Brain microvascular endothelial cell (primary cell): ENCODE results near the gene ORAI2.
A peak's percentile ranks its signal among the peaks of the same experiment; 100 is the strongest.

Experiments
- DNase-seq: peaks from one replicate; pipeline ENCODE4 v3.0.0-alpha.2; 2020
- H3K27ac ChIP-seq: fragments of 250-450 bp; sonication (Bioruptor Pico); 2 replicates; pipeline ENCODE4 v1.5.1; 2020; ENCODE audit warnings: mild to moderate bottlenecking, moderate library complexity
- H3K27me3 ChIP-seq: fragments of 250-450 bp; sonication (Bioruptor Pico); replicated peaks from 2 replicates; pipeline ENCODE4 v1.5.1; 2020; ENCODE audit warnings: mild to moderate bottlenecking
- H3K36me3 ChIP-seq: fragments of 250-450 bp; sonication (Bioruptor Pico); replicated peaks from 2 replicates; pipeline ENCODE4 v1.5.1; 2020; ENCODE audit warnings: mild to moderate bottlenecking
- H3K4me3 ChIP-seq: 2 replicates; pipeline ENCODE4 v1.5.1; 2011; ENCODE audit warnings: low read depth, mild to moderate bottlenecking, control low read depth, low read length, moderate library complexity
- CTCF ChIP-seq: IDR thresholded peaks from 2 replicates; pipeline ENCODE4 v1.5.1; 2011; ENCODE audit warnings: low read depth, mild to moderate bottlenecking, moderate library complexity, low read length, control low read depth, inconsistent platforms; ENCODE audit errors: missing control alignments
- in situ Hi-C: cut with HindIII; loops from 2 replicates; pipeline ENCODE4 v1.10.0; 2017; ENCODE audit warnings: low sequenced_read_pairs, low pct_ligation_motif_present

The ORAI2 gene

GRCh38 chr7:102432442-102433218 lies 745 bp upstream of the ORAI2 start:
- Histone ChIP-seq H3K27ac (peak overlapping the region; percentile 48), H3K4me3 (peak overlapping the region; percentile 64), H3K36me3 (no peaks in the 10 kb centered on the region), H3K27me3 (no peaks in the 10 kb centered on the region)
- DNase-seq = no peak
- TF ChIP-seq CTCF = no peak
- in situ Hi-C loops = no loop called here

GRCh38 chr7:102434039-102434486 lies 688 bp downstream of the ORAI2 start:
- no peak for DNase-seq
- H3K36me3 ChIP-seq = peaks cover 5% of the 10 kb centered on the region
- TF ChIP-seq CTCF = no peak
- peak overlapping the region; percentile 71 for H3K4me3 ChIP-seq
- no peak overlapping the region for H3K27ac ChIP-seq
- no peaks in the 10 kb centered on the region for H3K27me3 ChIP-seq
- in situ Hi-C loops = no loop called here

GRCh38 chr7:102436118-102436517 lies 2.7 kb downstream of the ORAI2 start:
- H3K4me3 ChIP-seq = no peak overlapping the region
- in situ Hi-C loops = no loop called here

GRCh38 chr7:102439963-102440795 lies 6.8 kb downstream of the ORAI2 start:
- Histone ChIP-seq H3K27me3 (no peaks in the 10 kb centered on the region), H3K36me3 (peaks cover 23% of the 10 kb centered on the region), H3K4me3 (no peak overlapping the region), H3K27ac (peak overlapping the region; percentile 38)
- TF ChIP-seq CTCF = peak; percentile 22
- in situ Hi-C loops = no loop called here
- peak; percentile 84 for DNase-seq

More at GRCh38 chr7:102436118-102436517, 2.7 kb downstream of the ORAI2 start:
- no peak for DNase-seq
- no peak for TF ChIP-seq CTCF
- Histone ChIP-seq H3K27ac (no peak overlapping the region), H3K36me3 (peaks cover 10% of the 10 kb centered on the region), H3K27me3 (no peaks in the 10 kb centered on the region)

GRCh38 chr7:102444961-102445673 lies 11.7 kb downstream of the ORAI2 start:
- Histone ChIP-seq H3K27ac (no peak overlapping the region), H3K27me3 (no peaks in the 10 kb centered on the region), H3K4me3 (no peak overlapping the region), H3K36me3 (peaks cover 26% of the 10 kb centered on the region)
- no peak for TF ChIP-seq CTCF
- DNase-seq = no peak
- in situ Hi-C loops = no loop called here
